Parathyroid adenoma (tissue), 2 donors: ENCODE measurements around the gene FAM20C.

ENCODE experiments used
- H2AFZ ChIP-seq: fragments of 300-600 bp; sonication (generic); one replicate; pipeline ENCODE4 v1.7.0; 2017; ENCODE audit warnings: antibody characterized with exemption, mild to moderate bottlenecking
- H3K27ac ChIP-seq: fragments of 300-600 bp; sonication (generic); one replicate; pipeline ENCODE4 v1.7.0; 2017
- H3K27me3 ChIP-seq: fragments of 300-600 bp; sonication (generic); one replicate; pipeline ENCODE4 v1.7.0; 2017; ENCODE audit warnings: low read length; ENCODE audit not compliant: control insufficient read depth, insufficient read depth
- H3K36me3 ChIP-seq: fragments of 300-600 bp; sonication (generic); one replicate; pipeline ENCODE4 v1.7.0; 2017; ENCODE audit warnings: low read length; ENCODE audit not compliant: control insufficient read depth, insufficient read depth
- H3K4me1 ChIP-seq: fragments of 300-600 bp; sonication (generic); one replicate; pipeline ENCODE4 v1.7.0; 2017; ENCODE audit warnings: control low read depth
- H3K4me2 ChIP-seq: fragments of 300-600 bp; sonication (generic); one replicate; pipeline ENCODE4 v1.7.0; 2017; ENCODE audit warnings: low read length
- H3K4me3 ChIP-seq: fragments of 300-600 bp; sonication (generic); one replicate; pipeline ENCODE4 v1.7.0; 2017; ENCODE audit warnings: low read depth, low read length
- H3K79me2 ChIP-seq: fragments of 300-600 bp; sonication (generic); one replicate; pipeline ENCODE4 v1.7.0; 2017; ENCODE audit warnings: control low read depth
- H3K9ac ChIP-seq: fragments of 300-600 bp; sonication (generic); one replicate; pipeline ENCODE4 v1.7.0; 2017; ENCODE audit warnings: mild to moderate bottlenecking
- H3K9me3 ChIP-seq: fragments of 300-600 bp; sonication (generic); one replicate; pipeline ENCODE4 v1.7.0; 2017; ENCODE audit warnings: low read length; ENCODE audit not compliant: control insufficient read depth
- TF ChIP-seq, protein P1 (sequence below): fragments of 300-600 bp; sonication (generic); IDR thresholded peaks from one replicate; pipeline ENCODE4 v1.7.0; 2017; ENCODE audit warnings: antibody characterized with exemption, mild to moderate bottlenecking
- donor health status: primary hyperparathyroidism.

Gene FAM20C

DNA sequence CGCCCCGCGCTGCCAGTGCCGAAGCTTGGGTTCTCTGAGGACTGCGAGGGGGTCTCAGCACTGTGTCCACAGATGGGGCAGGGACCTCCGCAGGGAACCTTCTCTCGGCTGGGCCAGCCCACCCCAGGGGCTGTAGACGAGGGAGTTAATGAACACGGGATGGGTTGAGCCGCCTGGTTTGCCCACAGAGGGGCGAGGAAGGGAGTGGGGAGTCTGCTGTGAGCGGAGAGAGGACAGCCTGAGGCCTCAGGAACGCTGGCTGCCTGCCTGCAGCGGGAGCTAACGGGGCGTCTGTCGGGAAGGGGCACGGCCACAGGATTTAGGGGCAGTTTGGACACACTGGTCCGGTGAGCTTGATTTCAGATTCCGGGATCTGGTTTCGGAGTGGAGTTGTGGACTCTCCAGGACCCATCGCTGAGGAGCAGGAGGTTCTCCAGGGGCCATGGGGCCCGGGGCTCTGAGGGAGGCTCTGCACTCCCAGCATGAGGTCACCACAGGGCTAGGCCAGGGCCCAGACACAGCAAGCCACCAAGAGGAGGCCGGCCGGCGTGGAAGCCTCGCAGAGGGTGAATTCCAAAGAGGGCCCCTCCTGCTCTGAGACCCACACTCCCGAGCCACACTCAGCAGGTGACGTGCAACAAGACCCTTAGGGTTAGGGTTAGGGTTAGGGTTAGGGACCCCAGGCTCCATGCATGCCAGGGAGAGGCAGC, 19.0 kb upstream of the FAM20C start:
- Histone ChIP-seq H3K79me2 (no peaks in the 10 kb centered on the region), H3K9me3 (no peaks in the 10 kb centered on the region), H3K4me3 (no peak overlapping the region), H3K27me3 (no peaks in the 10 kb centered on the region), H3K27ac (no peak overlapping the region), H2AFZ (no peak overlapping the region), H3K4me2 (no peak overlapping the region), H3K4me1 (no peaks in the 10 kb centered on the region), H3K9ac (no peak overlapping the region), H3K36me3 (no peaks in the 10 kb centered on the region)
- TF ChIP-seq, protein P1, sequence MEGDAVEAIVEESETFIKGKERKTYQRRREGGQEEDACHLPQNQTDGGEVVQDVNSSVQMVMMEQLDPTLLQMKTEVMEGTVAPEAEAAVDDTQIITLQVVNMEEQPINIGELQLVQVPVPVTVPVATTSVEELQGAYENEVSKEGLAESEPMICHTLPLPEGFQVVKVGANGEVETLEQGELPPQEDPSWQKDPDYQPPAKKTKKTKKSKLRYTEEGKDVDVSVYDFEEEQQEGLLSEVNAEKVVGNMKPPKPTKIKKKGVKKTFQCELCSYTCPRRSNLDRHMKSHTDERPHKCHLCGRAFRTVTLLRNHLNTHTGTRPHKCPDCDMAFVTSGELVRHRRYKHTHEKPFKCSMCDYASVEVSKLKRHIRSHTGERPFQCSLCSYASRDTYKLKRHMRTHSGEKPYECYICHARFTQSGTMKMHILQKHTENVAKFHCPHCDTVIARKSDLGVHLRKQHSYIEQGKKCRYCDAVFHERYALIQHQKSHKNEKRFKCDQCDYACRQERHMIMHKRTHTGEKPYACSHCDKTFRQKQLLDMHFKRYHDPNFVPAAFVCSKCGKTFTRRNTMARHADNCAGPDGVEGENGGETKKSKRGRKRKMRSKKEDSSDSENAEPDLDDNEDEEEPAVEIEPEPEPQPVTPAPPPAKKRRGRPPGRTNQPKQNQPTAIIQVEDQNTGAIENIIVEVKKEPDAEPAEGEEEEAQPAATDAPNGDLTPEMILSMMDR, result no peak

DNA sequence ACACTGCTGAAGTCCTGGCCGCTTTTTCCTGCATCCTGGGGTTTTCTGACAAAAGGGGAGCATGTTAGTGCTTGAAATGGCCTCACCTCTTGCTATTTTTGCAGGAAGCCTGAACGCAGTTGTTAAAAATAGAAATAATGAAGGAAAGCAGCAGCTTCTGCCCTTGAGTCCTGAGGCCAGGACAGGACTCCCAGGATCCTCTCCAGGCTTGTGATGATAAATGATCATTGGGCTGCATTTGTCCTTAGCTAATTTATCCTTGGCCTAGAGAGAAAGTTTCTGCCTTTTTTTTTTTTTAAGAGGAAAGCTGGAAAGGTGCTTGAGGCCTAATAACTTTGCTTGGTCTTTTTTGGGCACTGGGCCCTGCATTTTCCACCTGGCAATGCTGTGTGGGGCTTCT, 17.7 kb upstream of the FAM20C start:
- TF ChIP-seq, protein P1, result no peak

DNA sequence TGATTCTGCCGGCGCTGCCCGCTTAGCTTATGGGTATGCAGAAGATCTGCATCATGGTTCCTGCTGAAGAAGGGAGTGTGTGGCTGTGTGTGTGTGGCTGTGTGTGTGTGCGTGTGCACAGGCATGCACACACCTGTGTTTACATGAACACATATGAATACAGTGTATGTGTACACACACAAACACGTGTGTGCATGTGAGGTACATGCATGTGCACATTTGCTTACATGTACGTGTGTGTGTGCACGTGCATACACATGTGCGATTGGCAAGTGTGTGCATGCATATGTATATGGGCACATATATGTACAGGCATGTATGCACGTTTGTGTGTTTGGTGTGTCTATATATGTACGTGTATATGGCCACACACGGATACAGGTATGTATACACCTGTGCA, 16.4 kb upstream of the FAM20C start:
- H3K79me2 ChIP-seq, result no peaks in the 10 kb centered on the region
- no peaks in the 10 kb centered on the region for H3K4me1 ChIP-seq
- H3K9ac ChIP-seq, result no peak overlapping the region
- H3K36me3 ChIP-seq, result no peaks in the 10 kb centered on the region
- H3K4me3 ChIP-seq, result no peak overlapping the region
- no peak overlapping the region for H3K4me2 ChIP-seq
- no peak overlapping the region for H2AFZ ChIP-seq
- H3K27ac ChIP-seq, result no peak overlapping the region
- H3K27me3 ChIP-seq, result no peaks in the 10 kb centered on the region
- H3K9me3 ChIP-seq, result no peaks in the 10 kb centered on the region
- TF ChIP-seq, protein P1, result no peak

More for the DNA sequence above, 17.7 kb upstream of the FAM20C start:
- Histone ChIP-seq H3K79me2 (no peaks in the 10 kb centered on the region), H3K9me3 (no peaks in the 10 kb centered on the region), H3K4me2 (no peak overlapping the region), H3K36me3 (no peaks in the 10 kb centered on the region), H2AFZ (no peak overlapping the region), H3K4me1 (no peaks in the 10 kb centered on the region), H3K4me3 (no peak overlapping the region), H3K27ac (no peak overlapping the region), H3K27me3 (no peaks in the 10 kb centered on the region), H3K9ac (no peak overlapping the region)

DNA sequence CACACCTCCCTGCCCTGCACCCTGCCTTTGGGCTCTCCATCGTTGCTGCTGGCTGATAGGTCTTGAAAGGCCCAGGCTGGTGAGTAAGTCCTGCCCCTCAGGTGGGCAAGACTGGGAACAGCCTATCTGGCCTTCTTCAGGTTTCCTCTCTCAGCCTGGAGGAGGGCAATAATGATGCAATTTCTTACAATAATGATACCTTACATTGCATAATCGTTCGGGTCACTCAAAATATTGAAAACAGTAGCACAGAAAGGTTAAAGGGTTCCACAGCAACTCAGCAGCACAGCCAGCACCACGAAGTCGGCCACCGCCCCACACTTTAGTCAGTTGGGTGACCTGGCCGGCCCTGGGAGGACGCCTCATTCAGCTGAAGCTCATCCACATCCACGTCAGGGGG, 16.0 kb upstream of the FAM20C start:
- no peak overlapping the region for H3K4me2 ChIP-seq
- TF ChIP-seq, protein P1, result no peak
- H2AFZ ChIP-seq, result no peak overlapping the region
- no peak overlapping the region for H3K27ac ChIP-seq
- no peaks in the 10 kb centered on the region for H3K27me3 ChIP-seq
- H3K9me3 ChIP-seq, result no peaks in the 10 kb centered on the region
- no peaks in the 10 kb centered on the region for H3K79me2 ChIP-seq
- H3K4me3 ChIP-seq, result no peak overlapping the region
- no peaks in the 10 kb centered on the region for H3K36me3 ChIP-seq
- H3K9ac ChIP-seq, result no peak overlapping the region
- no peaks in the 10 kb centered on the region for H3K4me1 ChIP-seq

DNA sequence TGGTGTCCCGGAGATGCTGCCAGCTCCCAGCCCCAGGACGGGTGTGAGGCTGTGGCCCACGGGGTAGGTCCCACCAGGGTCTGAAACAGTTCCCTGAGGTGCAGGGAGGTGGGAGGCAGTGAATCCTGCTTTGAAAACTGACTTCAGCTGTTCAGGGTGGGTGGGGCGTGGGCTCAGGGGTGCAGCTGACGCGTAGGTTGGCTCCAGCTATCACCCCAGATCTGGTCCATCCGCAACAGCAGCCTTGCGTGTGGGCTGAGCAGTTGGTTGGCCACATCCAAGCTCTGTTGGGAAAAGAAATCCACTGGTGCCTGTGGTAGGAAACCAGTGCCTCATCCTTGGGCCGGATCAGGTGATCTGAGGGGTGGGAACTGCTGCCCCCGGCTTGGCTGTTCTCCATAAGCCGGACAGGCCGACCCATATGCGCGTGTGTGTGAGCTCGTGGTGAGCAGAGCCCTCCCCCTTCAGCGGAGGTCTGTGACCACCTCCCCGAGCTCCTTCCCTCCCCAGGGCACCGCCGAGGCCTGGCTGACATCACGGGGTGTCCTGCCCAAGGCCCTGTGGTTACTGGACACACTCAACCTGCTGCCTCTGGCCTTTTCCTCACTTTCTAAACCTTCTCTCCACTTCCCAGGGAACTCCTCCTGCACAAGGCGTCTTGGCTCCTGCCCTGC, 15.4 kb upstream of the FAM20C start:
- Histone ChIP-seq H3K36me3 (no peaks in the 10 kb centered on the region), H3K9ac (no peak overlapping the region), H3K27ac (no peak overlapping the region), H3K4me2 (no peak overlapping the region), H3K79me2 (no peaks in the 10 kb centered on the region), H2AFZ (no peak overlapping the region), H3K27me3 (no peaks in the 10 kb centered on the region), H3K4me3 (no peak overlapping the region), H3K4me1 (no peaks in the 10 kb centered on the region), H3K9me3 (no peaks in the 10 kb centered on the region)
- TF ChIP-seq, protein P1, result no peak
